GM19463 (cell line): ENCODE measurements around the gene PRKCE.

ENCODE experiments used
- ATAC-seq: cut with Tn5 transposase; IDR thresholded peaks from one replicate; pipeline ENCODE4 v1.9.1; 2021; ENCODE audit warnings: mild to moderate bottlenecking, moderate library complexity; ENCODE audit not compliant: unreplicated experiment

PRKCE gene

DNA sequence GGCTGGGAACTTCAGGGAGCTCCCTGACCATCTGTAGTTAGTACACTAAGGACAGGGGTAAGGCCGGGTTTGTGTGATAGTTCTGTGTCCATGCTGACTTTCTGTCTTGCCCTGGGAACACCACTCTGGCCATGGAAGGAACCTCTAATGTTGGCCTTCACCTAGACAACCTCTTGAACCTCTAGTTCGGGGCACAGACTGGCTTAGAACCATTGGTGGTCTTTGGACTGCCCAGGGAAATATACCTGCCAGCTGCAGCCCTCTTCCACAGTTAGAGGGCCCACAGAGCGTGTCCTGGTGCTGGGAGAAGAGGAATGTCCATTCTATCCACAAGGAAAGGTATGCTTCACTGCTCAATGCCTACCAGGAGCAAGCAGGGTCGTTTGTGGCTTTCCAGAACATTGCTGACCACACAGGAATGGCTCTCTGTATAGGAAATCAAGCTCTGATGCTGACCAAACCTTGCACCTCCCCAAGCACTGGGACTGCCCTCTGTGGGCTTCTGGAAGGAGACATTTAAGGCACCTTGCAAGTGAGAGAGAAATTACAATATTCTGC is 326.9 kb downstream of the PRKCE start:
- no peak for ATAC-seq

DNA sequence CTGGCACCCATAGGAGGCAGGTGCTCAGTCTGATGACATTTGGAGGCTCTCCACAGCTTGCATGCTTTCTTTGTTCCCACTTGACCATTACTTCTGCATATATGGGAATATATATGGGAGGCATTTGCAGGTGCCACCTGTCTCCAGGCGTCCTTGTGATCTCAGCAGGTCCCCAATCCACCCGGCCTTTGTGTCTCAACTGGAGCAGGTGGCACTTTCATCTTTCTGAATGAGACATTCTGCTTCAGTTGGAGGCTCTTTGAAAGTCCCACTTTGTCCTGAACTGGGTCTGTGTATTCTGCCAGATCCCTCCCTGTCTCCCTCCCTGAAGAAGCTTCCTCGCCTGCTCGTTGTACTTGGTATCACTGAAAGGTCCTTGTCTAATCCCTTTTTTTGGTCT is 327.6 kb downstream of the PRKCE start:
- ATAC-seq = no peak

DNA sequence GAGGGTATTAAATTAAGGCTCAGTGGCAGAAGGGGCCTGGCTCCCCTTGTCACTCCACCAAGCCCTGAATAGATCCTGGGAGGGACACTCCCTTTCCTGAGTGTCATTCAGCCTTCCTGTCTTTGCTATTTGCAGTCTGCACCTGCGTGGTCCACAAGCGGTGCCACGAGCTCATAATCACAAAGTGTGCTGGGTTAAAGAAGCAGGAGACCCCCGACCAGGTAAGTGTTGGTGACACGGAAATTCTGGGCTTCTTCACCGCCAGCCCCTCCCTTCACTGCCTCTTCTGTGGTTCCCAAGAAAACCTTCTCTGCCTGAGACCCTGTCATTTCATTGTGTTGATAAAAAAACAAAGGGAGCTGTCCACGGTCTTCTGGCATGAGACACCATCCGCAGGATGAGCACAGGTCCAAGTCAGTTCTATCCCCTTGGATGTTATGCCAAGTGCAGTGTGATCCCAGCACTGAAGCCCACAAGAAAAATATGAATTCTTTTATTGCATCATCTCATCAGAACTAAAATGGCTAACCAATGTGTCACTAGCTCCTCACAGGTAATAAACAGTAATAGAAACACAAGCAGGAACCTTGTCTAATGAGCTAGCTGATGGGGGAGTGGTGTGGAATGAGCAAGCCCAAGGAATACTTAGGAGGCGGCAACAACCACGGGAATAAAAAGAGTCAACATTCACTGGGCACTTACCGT is 328.8 kb downstream of the PRKCE start:
- no peak for ATAC-seq

DNA sequence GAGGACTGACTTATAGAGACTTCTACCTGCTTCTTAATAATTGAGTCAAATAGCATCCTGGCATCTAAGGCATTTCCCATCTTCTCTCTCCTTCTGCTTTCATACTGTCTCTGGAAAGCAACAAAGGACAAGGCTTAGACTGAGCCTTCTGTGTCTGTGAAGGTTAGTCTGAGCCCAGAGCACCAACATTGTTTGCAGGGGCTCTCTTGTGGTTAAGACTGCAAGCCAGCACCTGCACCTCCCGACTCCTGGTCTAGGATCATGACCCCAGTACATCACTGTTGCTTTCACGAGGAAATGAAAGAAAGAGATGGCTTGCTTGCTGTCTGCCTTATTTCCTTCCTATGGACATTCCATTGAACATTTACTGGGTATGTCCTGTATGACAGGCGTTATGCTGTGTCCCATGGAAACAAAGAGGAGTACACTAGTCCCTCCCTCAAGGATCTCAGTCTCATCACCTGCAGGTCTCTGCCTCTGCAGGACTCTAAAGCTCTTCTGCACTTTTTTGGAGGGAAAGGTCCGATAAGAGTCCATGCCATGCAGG is 330.0 kb downstream of the PRKCE start:
- ATAC-seq = no peak

DNA sequence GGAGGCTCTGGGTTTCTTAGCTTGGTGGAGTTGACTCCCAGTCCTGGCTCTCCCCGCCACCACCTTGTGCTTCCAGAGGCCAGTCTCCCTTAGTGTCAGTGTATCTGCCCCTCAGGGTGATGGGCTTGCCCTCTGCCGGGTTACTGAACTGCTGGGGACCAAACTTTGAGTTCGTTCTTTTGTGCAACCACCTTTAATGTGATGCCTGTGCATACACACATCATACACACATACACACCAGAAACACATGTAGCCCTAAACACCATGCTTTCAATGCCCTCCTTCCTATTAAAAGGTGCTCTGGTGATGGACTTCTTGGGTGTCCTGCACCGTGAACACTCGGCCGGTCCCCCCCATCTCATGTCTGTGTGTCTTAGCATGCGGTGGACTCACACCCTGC is 330.6 kb downstream of the PRKCE start:
- no peak for ATAC-seq

DNA sequence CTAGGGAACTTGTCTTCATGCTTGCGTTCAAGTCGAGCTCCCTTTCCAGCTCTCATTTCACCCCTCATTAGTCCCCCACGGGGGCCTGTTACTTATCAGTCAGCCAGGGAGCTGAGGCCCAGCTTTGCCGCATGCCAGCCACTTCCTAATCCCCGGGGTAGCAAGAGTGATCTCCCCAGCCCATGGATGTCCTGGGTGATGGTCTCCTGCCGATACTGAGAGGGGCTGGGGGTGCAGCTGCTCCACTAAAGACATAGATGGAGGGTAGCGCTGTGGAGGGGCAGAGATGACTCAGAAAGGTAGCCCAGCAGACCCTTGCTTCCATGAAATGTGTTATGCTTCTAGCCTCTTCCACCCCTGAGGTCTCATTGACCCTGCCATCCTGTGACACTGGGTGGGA is 331.7 kb downstream of the PRKCE start:
- ATAC-seq = no peak

DNA sequence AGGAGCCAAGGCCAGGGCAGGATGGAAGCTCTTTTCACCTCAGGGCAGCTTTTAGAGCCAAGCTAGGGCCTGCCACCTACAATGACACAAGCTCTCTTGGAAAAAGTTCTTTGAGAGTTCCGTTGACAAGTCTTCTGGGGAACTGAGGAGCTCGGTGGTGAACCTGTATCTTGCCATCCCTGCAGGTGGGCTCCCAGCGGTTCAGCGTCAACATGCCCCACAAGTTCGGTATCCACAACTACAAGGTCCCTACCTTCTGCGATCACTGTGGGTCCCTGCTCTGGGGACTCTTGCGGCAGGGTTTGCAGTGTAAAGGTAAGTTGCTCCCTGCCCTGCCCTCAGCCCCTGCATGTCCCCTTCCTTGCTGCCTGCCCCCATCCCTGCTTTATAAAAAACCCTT is 332.9 kb downstream of the PRKCE start:
- ATAC-seq = no peak

DNA sequence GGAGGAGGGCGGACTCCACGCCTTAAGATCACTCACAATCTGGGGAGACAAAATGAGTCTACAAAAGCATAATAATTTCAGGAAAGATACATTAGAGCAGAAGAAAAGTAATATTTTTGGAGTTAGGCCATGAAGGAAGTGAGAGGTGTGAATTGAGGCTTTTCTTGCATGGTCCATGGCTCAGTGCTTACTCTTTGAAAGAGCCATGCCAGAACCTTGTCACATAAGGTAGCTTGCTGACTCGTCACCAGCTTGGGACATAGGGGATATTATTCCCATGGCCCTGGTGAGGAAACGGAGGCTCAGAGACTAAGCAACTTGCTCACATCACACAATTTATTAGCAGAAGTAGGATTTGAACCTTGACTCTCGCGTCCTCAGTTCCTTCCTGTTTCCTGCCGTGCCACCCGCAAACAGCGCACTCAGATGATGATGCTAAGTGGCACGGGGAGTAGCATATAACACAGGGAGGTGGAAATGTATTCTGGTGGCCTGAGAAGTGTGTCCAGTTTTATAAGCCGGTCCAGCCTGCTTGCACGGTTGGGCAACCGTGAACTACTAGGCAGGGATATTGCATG is 333.5 kb downstream of the PRKCE start:
- no peak for ATAC-seq

DNA sequence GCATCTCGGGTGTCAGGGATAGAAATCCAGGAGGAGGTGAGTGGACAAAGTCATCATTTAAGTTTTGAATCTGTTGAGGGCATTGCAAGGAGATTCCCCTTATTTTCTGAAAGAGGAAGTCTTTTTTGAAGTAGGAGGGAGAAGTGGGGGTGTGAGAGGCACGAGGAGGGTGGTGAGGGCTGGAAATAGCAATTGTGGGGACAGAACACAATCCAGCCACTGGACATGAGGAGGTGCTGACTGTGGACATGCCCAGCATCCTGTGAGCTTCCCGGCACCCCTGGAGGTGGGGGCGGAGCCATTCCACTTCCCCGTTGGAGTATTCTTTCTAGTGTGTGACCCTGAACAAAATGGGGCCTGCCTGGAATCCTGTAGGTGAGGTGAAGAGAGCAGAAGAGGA is 335.0 kb downstream of the PRKCE start:
- ATAC-seq = no peak

DNA sequence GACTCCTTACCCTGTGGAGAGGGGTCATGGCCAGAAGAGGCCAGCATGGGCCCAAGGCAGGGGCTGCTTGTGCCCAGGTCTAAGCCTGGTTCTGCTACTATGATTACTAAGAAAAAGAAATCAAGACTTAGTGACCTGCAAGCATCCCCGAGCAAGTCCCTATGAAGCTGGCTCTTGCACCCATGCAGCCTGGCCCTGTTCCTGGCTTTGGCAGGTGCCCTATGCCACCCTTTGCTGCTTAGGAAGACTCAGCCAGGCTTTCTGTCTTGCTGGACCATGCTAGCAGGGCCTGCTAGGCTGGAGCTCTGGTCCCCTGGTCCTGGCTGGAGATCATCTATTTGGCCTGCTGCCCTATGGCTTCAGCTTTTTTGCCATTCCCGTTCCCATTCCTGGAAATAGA is 336.4 kb downstream of the PRKCE start:
- ATAC-seq = no peak

DNA sequence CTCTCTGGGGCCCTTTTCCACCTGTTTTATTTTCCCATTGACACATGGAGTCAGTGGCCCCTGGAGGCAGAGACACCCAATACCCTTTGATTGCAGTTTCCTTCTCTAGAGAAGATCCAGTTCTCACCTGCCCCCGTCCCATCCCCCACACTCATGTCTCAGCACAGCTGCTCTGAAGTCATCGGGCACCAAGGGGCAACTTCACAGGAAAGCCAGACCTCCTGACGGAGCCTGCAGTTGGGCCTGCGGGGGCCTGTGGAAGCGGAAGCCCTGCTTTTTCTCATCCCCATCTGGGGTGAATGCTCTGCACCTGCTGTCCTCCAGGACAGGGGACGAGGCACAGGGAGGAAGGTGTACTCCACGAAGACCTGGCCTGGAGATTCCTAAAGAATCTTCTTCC is 337.4 kb downstream of the PRKCE start:
- no peak for ATAC-seq

DNA sequence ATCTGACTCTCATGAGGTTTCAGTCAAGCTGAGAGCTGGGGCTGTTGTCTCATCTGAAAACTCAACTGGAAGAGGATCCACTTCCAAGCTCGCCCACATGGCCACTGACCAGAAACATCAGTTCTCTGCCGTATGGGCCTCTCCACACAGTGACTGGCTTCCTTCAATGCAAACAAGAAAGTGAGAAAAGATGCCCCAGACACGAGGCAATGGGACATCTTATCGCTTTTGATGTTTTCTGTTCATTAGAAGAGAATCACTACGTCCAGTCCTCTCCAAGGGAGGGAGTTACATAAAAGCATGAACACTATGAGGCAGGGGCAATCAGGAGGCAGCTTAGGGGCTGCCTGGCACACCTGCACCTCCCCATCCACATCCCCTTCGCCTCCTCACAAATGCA is 338.7 kb downstream of the PRKCE start:
- ATAC-seq = no peak

DNA sequence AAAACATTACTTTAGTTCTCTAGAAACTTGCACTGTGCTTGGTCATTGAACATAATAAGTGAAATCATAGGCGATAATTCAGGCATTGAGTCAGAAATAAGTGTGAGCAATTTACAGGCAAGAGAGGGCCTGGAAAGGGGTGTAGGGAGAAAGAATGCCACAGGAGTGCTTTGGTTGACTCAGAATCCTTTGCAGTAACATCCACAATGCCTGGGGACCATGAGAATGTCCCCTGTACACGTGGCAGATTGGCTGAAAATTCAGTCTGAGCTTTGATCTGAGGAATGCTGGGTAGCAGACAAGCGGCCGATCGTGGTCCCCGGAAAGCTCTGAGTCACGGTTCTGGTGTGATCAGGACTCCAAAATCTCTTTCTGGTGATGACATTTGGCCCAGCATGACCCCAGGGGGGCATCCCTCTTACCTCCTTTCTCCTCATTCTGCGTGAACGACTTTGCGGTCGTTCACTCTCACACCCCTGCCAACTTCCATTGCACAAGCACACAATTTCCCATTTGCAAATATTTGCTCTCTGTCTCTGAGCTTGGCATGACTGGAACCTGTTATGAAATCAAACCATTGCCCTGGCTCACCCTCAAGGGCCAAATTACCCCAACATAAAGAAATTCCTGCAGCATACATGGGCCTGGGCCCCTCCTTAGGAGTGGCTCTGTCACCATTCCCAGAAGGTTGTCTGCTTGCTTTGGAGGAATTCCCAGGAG is 340.7 kb downstream of the PRKCE start:
- no peak for ATAC-seq

DNA sequence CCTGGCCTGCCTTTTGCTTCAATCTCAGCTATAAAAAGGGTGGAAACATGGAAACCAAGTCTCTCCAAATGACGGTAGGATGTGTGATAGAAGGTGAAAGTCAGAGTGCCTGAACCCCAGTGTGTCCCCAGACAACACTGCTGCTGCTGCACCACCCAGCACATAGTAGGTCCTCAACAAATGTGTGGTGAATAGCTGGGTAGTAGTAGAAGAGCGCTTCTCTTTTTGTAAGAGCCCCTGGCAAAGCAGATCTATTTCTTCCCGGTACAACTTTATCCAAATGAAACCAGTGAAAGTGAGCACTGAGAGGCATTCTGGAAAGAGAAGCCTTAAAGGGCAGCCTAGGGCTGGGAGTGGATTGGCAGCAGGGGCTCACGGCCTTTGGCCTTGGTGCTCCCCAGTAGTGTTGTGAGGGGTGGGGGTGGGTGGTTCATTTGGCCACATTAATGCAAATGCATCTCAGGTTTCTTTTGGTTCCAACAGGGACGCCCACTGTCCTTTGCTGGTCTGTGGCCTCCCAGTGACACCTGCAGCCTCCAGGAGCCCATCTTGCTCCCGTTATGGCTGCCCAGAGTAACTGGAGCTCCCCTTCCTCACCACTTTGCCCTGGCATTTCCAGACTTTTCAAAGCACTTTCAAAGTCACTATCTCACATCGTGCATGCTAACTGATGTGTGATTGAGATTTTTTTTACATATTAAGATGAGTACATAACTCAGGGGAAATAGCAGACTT is 341.4 kb downstream of the PRKCE start:
- no peak for ATAC-seq

DNA sequence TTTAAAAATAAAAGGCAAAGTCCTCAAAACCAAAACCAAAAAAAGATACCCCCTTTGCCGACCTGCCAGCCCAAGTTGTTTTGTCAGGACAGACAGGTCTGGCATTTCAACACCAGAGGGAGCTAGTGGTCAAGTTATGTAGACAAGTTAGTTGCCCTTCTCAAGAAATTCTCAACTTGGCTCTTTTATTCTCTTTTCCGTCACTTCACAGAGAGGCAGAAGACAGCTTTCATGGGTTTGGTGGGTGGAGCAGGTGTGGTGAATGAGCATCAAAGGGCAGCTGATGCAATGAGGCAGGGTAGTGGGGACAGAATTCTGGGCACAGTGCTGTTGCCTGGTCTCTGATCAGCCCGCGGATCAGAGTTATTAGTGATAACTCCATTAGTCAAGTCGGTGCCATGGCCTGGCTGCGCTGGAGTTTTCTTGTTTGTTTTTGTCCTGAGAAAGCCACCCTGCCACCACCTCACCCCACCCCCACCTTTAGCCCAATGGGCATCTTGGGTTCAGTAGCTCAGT is 342.1 kb downstream of the PRKCE start:
- ATAC-seq = no peak

DNA sequence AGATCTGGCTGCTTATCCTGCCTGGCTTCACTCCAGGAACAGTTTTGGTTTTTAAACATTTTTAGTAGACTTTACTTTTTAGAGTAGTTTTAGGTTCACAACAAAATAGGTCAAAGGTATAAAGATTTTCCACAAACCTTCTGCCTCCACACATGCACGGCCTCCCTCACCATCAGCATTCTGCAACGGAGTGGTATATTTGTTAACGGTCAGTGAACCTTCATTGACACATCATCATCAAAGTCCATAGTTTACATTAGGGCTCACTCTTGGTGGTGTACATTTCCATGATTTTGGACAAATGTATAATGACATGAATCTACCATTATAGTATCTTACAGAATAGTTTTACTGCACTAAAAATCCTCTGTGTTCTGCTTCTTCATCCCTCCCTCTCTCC is 342.6 kb downstream of the PRKCE start:
- ATAC-seq = no peak

DNA sequence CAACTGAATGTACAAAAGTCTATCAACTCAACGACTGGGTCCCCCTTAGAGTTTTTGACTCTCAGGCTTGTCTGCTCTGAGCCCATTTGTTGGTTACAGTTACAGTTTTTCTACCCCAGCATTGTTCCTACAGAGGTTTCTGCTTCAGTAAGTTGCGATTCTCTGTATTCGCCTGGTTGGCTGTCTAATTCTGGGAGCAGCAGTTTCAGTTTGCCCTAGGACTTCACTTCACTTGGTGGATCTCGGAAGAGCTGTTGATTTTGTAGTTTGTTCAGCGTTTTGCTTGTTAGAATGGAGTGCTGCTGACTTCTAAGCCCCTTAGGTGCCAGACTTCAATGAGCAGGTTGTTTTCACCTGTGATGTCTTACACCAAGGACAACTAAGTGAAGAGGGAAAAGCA is 349.2 kb downstream of the PRKCE start:
- ATAC-seq = no peak

DNA sequence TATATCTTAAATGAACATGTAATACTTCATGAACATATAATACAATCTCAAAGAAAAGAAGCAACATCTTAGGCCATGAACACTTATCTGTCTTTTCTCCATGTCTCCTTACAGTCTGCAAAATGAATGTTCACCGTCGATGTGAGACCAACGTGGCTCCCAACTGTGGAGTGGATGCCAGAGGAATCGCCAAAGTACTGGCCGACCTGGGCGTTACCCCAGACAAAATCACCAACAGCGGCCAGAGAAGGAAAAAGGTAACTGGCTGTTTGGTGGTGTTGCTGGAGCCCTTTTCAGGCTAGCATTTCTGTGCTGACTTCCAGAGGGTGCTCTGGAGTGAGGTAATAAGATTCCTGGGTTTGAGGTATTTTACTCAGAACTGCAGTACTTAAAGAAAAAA is 349.8 kb downstream of the PRKCE start:
- ATAC-seq = no peak

DNA sequence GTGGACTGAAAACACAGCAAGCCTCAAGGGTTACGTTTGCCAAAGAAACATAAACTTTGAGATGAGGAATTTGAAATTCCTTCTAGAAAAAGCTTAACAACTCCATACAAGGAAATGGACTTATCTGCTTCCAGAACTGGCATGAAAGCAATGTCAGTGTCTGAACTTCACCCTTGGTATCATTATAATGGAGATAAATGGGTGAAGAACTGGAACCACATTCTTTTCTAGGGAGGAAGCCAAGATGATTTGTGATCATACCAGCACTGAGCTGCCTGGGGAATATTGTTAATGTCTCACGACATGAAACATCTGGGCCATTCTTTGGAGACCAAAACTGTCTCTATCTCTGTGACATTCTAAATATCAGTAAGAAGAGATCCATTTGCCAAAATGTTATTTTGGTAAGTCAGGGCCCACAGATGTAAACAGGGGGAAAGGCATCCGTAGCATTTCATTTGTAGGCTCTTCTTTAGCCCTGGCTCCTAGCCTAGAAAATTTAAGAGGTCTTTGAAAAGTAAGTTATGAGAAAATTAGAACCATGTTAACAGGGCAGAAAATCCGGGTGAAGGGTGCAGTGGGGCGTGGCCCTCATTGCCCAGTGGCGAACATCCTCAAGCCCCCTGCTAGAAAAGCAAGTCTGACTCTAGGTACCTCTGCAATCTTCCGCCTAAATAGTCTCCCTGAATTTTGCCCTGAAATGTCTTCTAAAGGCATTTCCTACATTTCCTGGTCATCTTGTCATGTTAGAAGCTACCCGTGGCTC is 350.4 kb downstream of the PRKCE start:
- no peak for ATAC-seq

DNA sequence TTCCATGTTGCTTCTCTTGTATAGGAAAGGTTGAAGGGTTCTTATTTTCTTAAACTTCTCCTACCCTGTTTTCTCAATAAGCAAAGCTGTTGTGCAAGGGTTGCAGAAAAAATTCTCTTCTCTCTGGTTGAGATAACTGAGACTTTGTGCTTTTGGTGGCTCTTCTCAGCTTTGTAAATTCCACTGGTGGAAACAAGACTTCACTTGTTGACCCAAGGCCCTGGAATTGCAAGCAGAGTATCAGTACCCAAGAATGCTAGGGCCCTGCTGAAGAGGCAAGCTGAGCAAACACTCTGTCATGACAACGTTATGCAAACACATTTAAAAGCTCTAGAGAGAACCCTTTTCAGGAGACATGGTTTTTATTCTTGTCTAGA is 351.0 kb downstream of the PRKCE start:
- ATAC-seq = no peak
